ENCODE data around the gene SDK1.

DNA sequence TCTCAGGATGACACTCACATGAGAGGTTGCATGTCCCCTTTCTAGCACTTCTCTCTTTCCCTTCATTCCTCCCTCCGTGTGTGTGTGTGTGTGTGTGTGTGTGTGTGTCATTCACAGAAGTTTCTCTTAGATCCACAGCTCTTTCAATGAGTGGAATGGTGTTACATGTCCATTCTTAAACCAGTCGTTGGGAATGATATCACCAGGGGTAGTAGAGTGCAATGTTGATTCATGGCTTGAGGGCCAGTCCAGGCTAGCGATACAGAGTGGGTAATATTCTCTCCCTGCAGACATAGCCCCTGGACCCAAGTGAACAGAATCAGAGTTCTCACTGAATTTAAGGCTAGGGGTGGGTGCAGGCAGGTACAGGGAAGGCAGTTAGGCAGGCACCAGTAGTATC is 187.8 kb downstream of the SDK1 start:
- TF ChIP-seq, protein P1, sequence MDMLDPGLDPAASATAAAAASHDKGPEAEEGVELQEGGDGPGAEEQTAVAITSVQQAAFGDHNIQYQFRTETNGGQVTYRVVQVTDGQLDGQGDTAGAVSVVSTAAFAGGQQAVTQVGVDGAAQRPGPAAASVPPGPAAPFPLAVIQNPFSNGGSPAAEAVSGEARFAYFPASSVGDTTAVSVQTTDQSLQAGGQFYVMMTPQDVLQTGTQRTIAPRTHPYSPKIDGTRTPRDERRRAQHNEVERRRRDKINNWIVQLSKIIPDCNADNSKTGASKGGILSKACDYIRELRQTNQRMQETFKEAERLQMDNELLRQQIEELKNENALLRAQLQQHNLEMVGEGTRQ (IDR thresholded peaks at IDR 0.05; ENCODE audit: borderline replicate concordance, low read depth, low read length) = no peak
- TF ChIP-seq CTCF (IDR thresholded peaks at IDR 0.05 in 2 of 3, conservative IDR thresholded peaks at IDR 0.05 in 1 of 3; ENCODE audit: control insufficient read depth in 2 of 3, extremely low read depth in 1 of 3, insufficient read depth in 1 of 3, low read depth in 3 of 3, low read length in 3 of 3) (no peak), POLR2A (IDR thresholded peaks at IDR 0.05; ENCODE audit: low read depth, low read length) (no peak), MYC (IDR thresholded peaks at IDR 0.05; ENCODE audit: insufficient read depth, insufficient read length, insufficient replicate concordance, low read length, severe bottlenecking) (no peak), STAT1 (conservative IDR thresholded peaks at IDR 0.05) (no peak)

Measured in GM12878 (cell line).